CD14-positive monocyte (primary cell): ENCODE results near the gene MRGPRF. TPM values are rescaled to one million over a fixed set of nuclear protein-coding genes. Genes with fewer than 3 reads are reported as not detected.

ENCODE experiments used
- DNase-seq, 3 donors: peaks; one replicate each; pipeline ENCODE4 v3.0.0-alpha.2; 2011 to 2022
- H2AFZ ChIP-seq: 2 replicates; pipeline ENCODE4 v1.6.0; 2012; ENCODE audit warnings: mild to moderate bottlenecking, low read depth, low read length, inconsistent platforms; ENCODE audit not compliant: insufficient read depth, poor library complexity, severe bottlenecking
- H3K27ac ChIP-seq, 2 donors: 1 replicate in 1 of 2; 2 replicates in 1 of 2; pipeline ENCODE4 v1.5.1; 2012 to 2013; ENCODE audit warnings: low read length in 2 of 2, control low read depth in 1 of 2, inconsistent platforms in 1 of 2, low read depth in 1 of 2, mild to moderate bottlenecking in 1 of 2
- H3K27me3 ChIP-seq, 2 donors: one replicate each; pipeline versions ENCODE4 v1.6.0 to v1.6.1; 2011 to 2013; ENCODE audit warnings: low read length in 2 of 2; ENCODE audit not compliant: control insufficient read depth in 2 of 2, insufficient read depth in 2 of 2
- H3K36me3 ChIP-seq, 2 donors: replicated peaks in 1 of 2; 1 replicate in 1 of 2; 2 replicates in 1 of 2; pipeline versions ENCODE4 v1.5.1 to v1.6.1; 2012 to 2013; ENCODE audit warnings: low read length in 2 of 2, control low read depth in 1 of 2, inconsistent platforms in 1 of 2, mild to moderate bottlenecking in 1 of 2; ENCODE audit not compliant: insufficient read depth in 2 of 2, control insufficient read depth in 1 of 2
- H3K4me1 ChIP-seq, 2 donors: 1 replicate in 1 of 2; 2 replicates in 1 of 2; pipeline versions ENCODE4 v1.5.1 to v1.6.1; 2012 to 2013; ENCODE audit warnings: low read length in 2 of 2, control low read depth in 1 of 2, inconsistent platforms in 1 of 2, mild to moderate bottlenecking in 1 of 2, moderate library complexity in 1 of 2; ENCODE audit not compliant: insufficient read depth in 2 of 2, control insufficient read depth in 1 of 2
- H3K4me2 ChIP-seq: replicated peaks from 2 replicates; pipeline ENCODE3; 2012; ENCODE audit warnings: low read length, moderate library complexity, mild to moderate bottlenecking; ENCODE audit not compliant: poor library complexity, severe bottlenecking; ENCODE audit errors: extremely low read depth
- H3K4me3 ChIP-seq, 3 experiments: fragments of 200-600 bp in 1 of 3; sonication (generic) in 1 of 3; replicated peaks in 1 of 3; 1 replicate in 2 of 3; 2 replicates in 1 of 3; pipeline ENCODE4 v1.5.1; 2011 to 2013; ENCODE audit warnings: low read length in 3 of 3, mild to moderate bottlenecking in 3 of 3, control low read depth in 2 of 3, low read depth in 2 of 3, inconsistent platforms in 1 of 3, moderate library complexity in 1 of 3
- H3K79me2 ChIP-seq: 2 replicates; pipeline ENCODE4 v1.6.0; 2012; ENCODE audit warnings: mild to moderate bottlenecking, control low read depth, inconsistent platforms, low read length, moderate library complexity; ENCODE audit not compliant: insufficient read depth
- H3K9ac ChIP-seq: 2 replicates; pipeline ENCODE4 v1.6.0; 2017; ENCODE audit warnings: low read length, mild to moderate bottlenecking; ENCODE audit not compliant: insufficient read depth, poor library complexity, severe bottlenecking
- H3K9me3 ChIP-seq, 2 donors: replicated peaks in 1 of 2; 1 replicate in 1 of 2; 2 replicates in 1 of 2; pipeline versions ENCODE4 v1.5.1 to v1.6.1; 2012 to 2013; ENCODE audit warnings: low read length in 2 of 2, control low read depth in 1 of 2; ENCODE audit not compliant: control insufficient read depth in 1 of 2, insufficient read depth in 1 of 2
- H4K20me1 ChIP-seq: 2 replicates; pipeline ENCODE4 v1.6.0; 2012; ENCODE audit warnings: mild to moderate bottlenecking, low read length, control low read depth, moderate library complexity; ENCODE audit not compliant: insufficient read depth
- H3K27ac Mint-ChIP-seq, 7 donors: one replicate each; pipeline ENCODE4 v1.8.0; 2020; ENCODE audit warnings: mild to moderate bottlenecking in 7 of 7, mixed read lengths in 7 of 7, moderate library complexity in 6 of 7, inconsistent platforms in 2 of 7
- H3K27me3 Mint-ChIP-seq, 3 donors: one replicate each; pipeline ENCODE4 v1.8.0; 2021 to 2022; ENCODE audit warnings: low read depth in 3 of 3, mild to moderate bottlenecking in 3 of 3, mixed read lengths in 3 of 3, moderate library complexity in 3 of 3, inconsistent platforms in 1 of 3
- H3K36me3 Mint-ChIP-seq, 2 donors: one replicate each; pipeline ENCODE4 v1.8.0; 2020; ENCODE audit warnings: mixed read lengths in 2 of 2, inconsistent platforms in 1 of 2, mild to moderate bottlenecking in 1 of 2
- H3K4me1 Mint-ChIP-seq: one replicate; pipeline ENCODE4 v1.8.0; 2020; ENCODE audit warnings: mild to moderate bottlenecking, mixed read lengths
- H3K4me3 Mint-ChIP-seq, 2 donors: one replicate each; pipeline ENCODE4 v1.8.0; 2020; ENCODE audit warnings: mild to moderate bottlenecking in 2 of 2, mixed read lengths in 2 of 2, moderate library complexity in 1 of 2
- H3K9me3 Mint-ChIP-seq, 7 donors: one replicate each; pipeline ENCODE4 v1.8.0; 2020 to 2022; ENCODE audit warnings: mixed read lengths in 7 of 7, mild to moderate bottlenecking in 6 of 7, moderate library complexity in 6 of 7, inconsistent platforms in 2 of 7
- CTCF ChIP-seq: fragments of 200-600 bp; IDR thresholded peaks from one replicate; pipeline ENCODE4 v1.8.0; 2022; ENCODE audit warnings: antibody characterized with exemption, mild to moderate bottlenecking
- WGBS: methylation state at CpG from one replicate; pipeline ENCODE4 v1.1.5; 2013; ENCODE audit warnings: missing lambda C conversion rate; ENCODE audit not compliant: insufficient coverage; 5-methylcytosine and 5-hydroxymethylcytosine counted together
- intact Hi-C, 2 donors: fragments of 100-400 bp; cut with micrococcal nuclease; formaldehyde crosslinking; loops; one replicate each; pipeline versions ENCODE4 v1.15.0 to v1.15.1; 2023
- polyA plus RNA-seq, 3 donors: library from polyadenylated mRNA; depleted of rRNA in 1 of 3; unstranded in 2 of 3; stranded (reverse) in 1 of 3; fragments of 300-500 nt in 2 of 3; fragments of >200 nt in 1 of 3; fragmentation: Illumina TruSeq in 2 of 3; gene quantifications; 1 replicate in 2 of 3; 2 replicates in 1 of 3; pipeline ENCODE4 v1.2.3, GENCODE V29; 2012 to 2021

The MRGPRF gene
- polyA plus RNA-seq, 3 donors: 0.22 to 0.23 TPM; not detected in 1

DNA sequence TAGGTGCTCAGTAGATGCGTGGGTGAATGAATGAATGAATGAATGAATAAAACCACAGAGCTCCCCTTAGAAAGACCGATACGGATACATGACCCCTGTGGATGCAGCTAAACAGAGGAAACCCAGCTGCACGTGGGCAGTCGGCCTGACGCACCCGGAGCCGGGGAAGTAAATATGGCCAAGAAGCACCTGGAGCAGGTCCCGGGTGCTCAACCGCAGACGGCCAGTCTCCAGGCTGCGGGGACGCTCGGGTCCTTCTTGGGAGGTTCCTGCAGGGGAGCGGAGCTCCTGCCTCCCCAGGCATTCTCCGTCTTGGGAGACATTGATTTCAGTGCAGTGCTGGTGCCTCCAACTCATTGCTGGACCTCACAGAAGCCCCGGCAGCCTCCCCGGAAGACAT, 24.0 kb upstream of the MRGPRF start:
- Histone ChIP-seq H3K27me3 (no peaks in the 10 kb centered on the region), H2AFZ (no peak overlapping the region), H3K9ac (no peak overlapping the region), H3K4me3 (no peak overlapping the region), H4K20me1 (no peaks in the 10 kb centered on the region), H3K4me2 (no peak overlapping the region), H3K27ac (no peak overlapping the region), H3K79me2 (no peaks in the 10 kb centered on the region), H3K36me3 (no peaks in the 10 kb centered on the region), H3K9me3 (no peaks in the 10 kb centered on the region), H3K4me1 (peaks cover 47 to 58% of the 10 kb centered on the region in 2 donors)
- intact Hi-C loops: no loop called here
- Mint-ChIP-seq H3K4me3 (no peak overlapping the region), H3K9me3 (peaks cover 0 to 2% (median 0%) of the 10 kb centered on the region in 7 donors), H3K27me3 (no peaks in the 10 kb centered on the region), H3K36me3 (no peaks in the 10 kb centered on the region), H3K4me1 (peaks cover 51% of the 10 kb centered on the region), H3K27ac (no peak overlapping the region)
- WGBS: 96% methylated on average over 16 of the region's 18 CpGs
- DNase-seq: no peak
- TF ChIP-seq CTCF: no peak

GRCh38 chr11:69035946-69036340, 22.9 kb upstream of the MRGPRF start:
- no peaks in the 10 kb centered on the region for H3K9me3 ChIP-seq
- H3K27me3 ChIP-seq: no peaks in the 10 kb centered on the region
- Mint-ChIP-seq H3K36me3 (no peaks in the 10 kb centered on the region), H3K4me1 (peaks cover 56% of the 10 kb centered on the region), H3K4me3 (no peak overlapping the region), H3K27me3 (no peaks in the 10 kb centered on the region), H3K9me3 (peaks cover 0 to 2% (median 0%) of the 10 kb centered on the region in 7 donors), H3K27ac (peak overlapping the region in 1 of 7 donors; percentile 78)
- H3K9ac ChIP-seq: no peak overlapping the region
- H3K4me1 ChIP-seq: peaks cover 55 to 64% of the 10 kb centered on the region in 2 donors
- H3K4me2 ChIP-seq: no peak overlapping the region
- 91% methylated on average over 7 of the region's 11 CpGs for WGBS
- DNase-seq: no peak
- TF ChIP-seq CTCF: no peak
- H2AFZ ChIP-seq: no peak overlapping the region
- no peaks in the 10 kb centered on the region for H4K20me1 ChIP-seq
- intact Hi-C loops: no loop called here
- H3K27ac ChIP-seq: no peak overlapping the region
- no peaks in the 10 kb centered on the region for H3K79me2 ChIP-seq
- no peak overlapping the region for H3K4me3 ChIP-seq
- H3K36me3 ChIP-seq: no peaks in the 10 kb centered on the region
